ENCODE measurements around the gene PLIN1. TPM values are rescaled to one million over a fixed set of nuclear protein-coding genes. Genes with fewer than 3 reads are reported as not detected.
A peak's percentile ranks its signal among the peaks of the same experiment; 100 is the strongest.

The PLIN1 gene
- total RNA-seq, 1 donor from 2014 or later: not detected

GRCh38 chr15:89645680-89646079, 33.5 kb downstream of the PLIN1 start:
- no peak overlapping the region for H3K27ac Mint-ChIP-seq
- intact Hi-C loops (cut with micrococcal nuclease): loop anchor here (10.0 kb wide), 1 partner anchor 59 kb away; no protein-coding TSS in a partner anchor
- H3K4me1 Mint-ChIP-seq (ENCODE audit: low read depth): no peaks in the 10 kb centered on the region
- H3K27me3 Mint-ChIP-seq (ENCODE audit: low read depth): no peaks in the 10 kb centered on the region
- no peaks in the 10 kb centered on the region for H3K9me3 Mint-ChIP-seq
- no peak overlapping the region for H3K4me3 Mint-ChIP-seq (ENCODE audit: low read depth)
- DNase-seq (ENCODE audit: low spot score): no peak
- H3K36me3 Mint-ChIP-seq (ENCODE audit: low read depth): peaks cover under 1% of the 10 kb centered on the region

GRCh38 chr15:89642106-89642505, 37.1 kb downstream of the PLIN1 start:
- intact Hi-C loops (cut with micrococcal nuclease): loop anchor here (10.0 kb wide), 1 partner anchor 63 kb away; no protein-coding TSS in a partner anchor
- Mint-ChIP-seq H3K4me3 (ENCODE audit: low read depth) (no peak overlapping the region), H3K27ac (no peak overlapping the region), H3K36me3 (ENCODE audit: low read depth) (peaks cover 7% of the 10 kb centered on the region), H3K4me1 (ENCODE audit: low read depth) (no peaks in the 10 kb centered on the region), H3K9me3 (no peaks in the 10 kb centered on the region), H3K27me3 (ENCODE audit: low read depth) (no peaks in the 10 kb centered on the region)
- no peak for DNase-seq (ENCODE audit: low spot score)

GRCh38 chr15:89641053-89641452, 38.1 kb downstream of the PLIN1 start:
- Mint-ChIP-seq H3K36me3 (ENCODE audit: low read depth) (peaks cover 7% of the 10 kb centered on the region), H3K9me3 (no peaks in the 10 kb centered on the region), H3K4me1 (ENCODE audit: low read depth) (no peaks in the 10 kb centered on the region), H3K27me3 (ENCODE audit: low read depth) (no peaks in the 10 kb centered on the region), H3K4me3 (ENCODE audit: low read depth) (no peak overlapping the region), H3K27ac (no peak overlapping the region)
- intact Hi-C loops (cut with micrococcal nuclease): loop anchor here (10.0 kb wide), 1 partner anchor 64 kb away; no protein-coding TSS in a partner anchor
- DNase-seq (ENCODE audit: low spot score): no peak

GRCh38 chr15:89640245-89640644, 38.9 kb downstream of the PLIN1 start:
- Mint-ChIP-seq H3K9me3 (peaks cover 4% of the 10 kb centered on the region), H3K27me3 (ENCODE audit: low read depth) (no peaks in the 10 kb centered on the region), H3K4me1 (ENCODE audit: low read depth) (no peaks in the 10 kb centered on the region), H3K36me3 (ENCODE audit: low read depth) (peaks cover 9% of the 10 kb centered on the region), H3K4me3 (ENCODE audit: low read depth) (no peak overlapping the region), H3K27ac (no peak overlapping the region)
- DNase-seq (ENCODE audit: low spot score): no peak
- intact Hi-C loops (cut with micrococcal nuclease): loop anchor here (10.0 kb wide), 1 partner anchor 65 kb away; no protein-coding TSS in a partner anchor

GRCh38 chr15:89633585-89633984, 45.6 kb downstream of the PLIN1 start:
- Mint-ChIP-seq H3K4me3 (ENCODE audit: low read depth) (no peak overlapping the region), H3K36me3 (ENCODE audit: low read depth) (peaks cover 45% of the 10 kb centered on the region), H3K9me3 (peaks cover 4% of the 10 kb centered on the region), H3K27ac (no peak overlapping the region), H3K4me1 (ENCODE audit: low read depth) (no peaks in the 10 kb centered on the region), H3K27me3 (ENCODE audit: low read depth) (no peaks in the 10 kb centered on the region)
- intact Hi-C loops (cut with micrococcal nuclease): no loop called here
- DNase-seq (ENCODE audit: low spot score): no peak

- intact Hi-C loops (cut with micrococcal nuclease): no loop called here
- no peak for DNase-seq (ENCODE audit: low spot score)
- Mint-ChIP-seq H3K36me3 (ENCODE audit: low read depth) (peaks cover 48% of the 10 kb centered on the region), H3K4me1 (ENCODE audit: low read depth) (no peaks in the 10 kb centered on the region), H3K27ac (no peak overlapping the region), H3K9me3 (peaks cover 4% of the 10 kb centered on the region), H3K27me3 (ENCODE audit: low read depth) (no peaks in the 10 kb centered on the region), H3K4me3 (ENCODE audit: low read depth) (no peak overlapping the region)
Measured at GRCh38 chr15:89632563-89633430, 46.4 kb downstream of the PLIN1 start.

GRCh38 chr15:89631902-89632264, 47.3 kb downstream of the PLIN1 start:
- Mint-ChIP-seq H3K36me3 (ENCODE audit: low read depth) (peaks cover 57% of the 10 kb centered on the region), H3K4me3 (ENCODE audit: low read depth) (no peak overlapping the region), H3K27me3 (ENCODE audit: low read depth) (no peaks in the 10 kb centered on the region), H3K27ac (no peak overlapping the region), H3K9me3 (peaks cover 4% of the 10 kb centered on the region), H3K4me1 (ENCODE audit: low read depth) (no peaks in the 10 kb centered on the region)
- no peak for DNase-seq (ENCODE audit: low spot score)
- intact Hi-C loops (cut with micrococcal nuclease): no loop called here

- Mint-ChIP-seq H3K4me1 (ENCODE audit: low read depth) (no peaks in the 10 kb centered on the region), H3K27me3 (ENCODE audit: low read depth) (no peaks in the 10 kb centered on the region), H3K4me3 (ENCODE audit: low read depth) (no peak overlapping the region), H3K36me3 (ENCODE audit: low read depth) (peaks cover 64% of the 10 kb centered on the region), H3K27ac (no peak overlapping the region), H3K9me3 (peaks cover 4% of the 10 kb centered on the region)
- intact Hi-C loops (cut with micrococcal nuclease): no loop called here
- peak; percentile 7 for DNase-seq (ENCODE audit: low spot score)
Measured at GRCh38 chr15:89630974-89631901, 47.9 kb downstream of the PLIN1 start.

- no peak overlapping the region for H3K27ac Mint-ChIP-seq
- H3K4me3 Mint-ChIP-seq (ENCODE audit: low read depth): no peak overlapping the region
- peaks cover 71% of the 10 kb centered on the region for H3K36me3 Mint-ChIP-seq (ENCODE audit: low read depth)
- intact Hi-C loops (cut with micrococcal nuclease): no loop called here
- H3K4me1 Mint-ChIP-seq (ENCODE audit: low read depth): no peaks in the 10 kb centered on the region
- peaks cover 1% of the 10 kb centered on the region for H3K9me3 Mint-ChIP-seq
- DNase-seq (ENCODE audit: low spot score): peak; percentile 6
- H3K27me3 Mint-ChIP-seq (ENCODE audit: low read depth): no peaks in the 10 kb centered on the region
Measured at GRCh38 chr15:89630260-89630659, 48.9 kb downstream of the PLIN1 start.

GRCh38 chr15:89629829-89630228, 49.3 kb downstream of the PLIN1 start:
- Mint-ChIP-seq H3K27me3 (ENCODE audit: low read depth) (no peaks in the 10 kb centered on the region), H3K27ac (no peak overlapping the region), H3K9me3 (no peaks in the 10 kb centered on the region), H3K4me3 (ENCODE audit: low read depth) (no peak overlapping the region), H3K4me1 (ENCODE audit: low read depth) (no peaks in the 10 kb centered on the region), H3K36me3 (ENCODE audit: low read depth) (peaks cover 75% of the 10 kb centered on the region)
- intact Hi-C loops (cut with micrococcal nuclease): no loop called here
- DNase-seq (ENCODE audit: low spot score): no peak

- no peaks in the 10 kb centered on the region for H3K4me1 Mint-ChIP-seq (ENCODE audit: low read depth)
- no peak overlapping the region for H3K27ac Mint-ChIP-seq
- peaks cover 82% of the 10 kb centered on the region for H3K36me3 Mint-ChIP-seq (ENCODE audit: low read depth)
- no peak overlapping the region for H3K4me3 Mint-ChIP-seq (ENCODE audit: low read depth)
- no peak for DNase-seq (ENCODE audit: low spot score)
- no peaks in the 10 kb centered on the region for H3K9me3 Mint-ChIP-seq
- intact Hi-C loops (cut with micrococcal nuclease): no loop called here
- no peaks in the 10 kb centered on the region for H3K27me3 Mint-ChIP-seq (ENCODE audit: low read depth)
Measured at GRCh38 chr15:89628806-89629715, 50.1 kb downstream of the PLIN1 start.

- H3K27ac Mint-ChIP-seq: no peak overlapping the region
- H3K27me3 Mint-ChIP-seq (ENCODE audit: low read depth): no peaks in the 10 kb centered on the region
- DNase-seq (ENCODE audit: low spot score): no peak
- H3K9me3 Mint-ChIP-seq: no peaks in the 10 kb centered on the region
- H3K4me3 Mint-ChIP-seq (ENCODE audit: low read depth): no peak overlapping the region
- intact Hi-C loops (cut with micrococcal nuclease): no loop called here
- peaks cover 83% of the 10 kb centered on the region for H3K36me3 Mint-ChIP-seq (ENCODE audit: low read depth)
- no peaks in the 10 kb centered on the region for H3K4me1 Mint-ChIP-seq (ENCODE audit: low read depth)
Measured at GRCh38 chr15:89628301-89628700, 50.9 kb downstream of the PLIN1 start.
